H1 (cell line): ENCODE data around the gene DENND11. TPM values are rescaled to one million over a fixed set of nuclear protein-coding genes. Genes with fewer than 3 reads are reported as not detected.

Source experiments
- CTCF ChIA-PET: fragments of 300-600 bp; sonication (Branson Sonifier 250); formaldehyde crosslinking; loops from one replicate; lab custom pipeline; 2021; ENCODE audit not compliant: partially characterized antibody; lab: Charles Lee
- POLR2A ChIA-PET: fragments of 300-600 bp; sonication (Branson Sonifier 250); formaldehyde crosslinking; loops from one replicate; lab custom pipeline; 2021; ENCODE audit warnings: inconsistent platforms; ENCODE audit not compliant: partially characterized antibody; lab: Charles Lee
- DNase-seq, 2 experiments: peaks; one replicate each; pipeline versions ENCODE4 v3.0.0 to v3.0.0-alpha.2; 2010 to 2022; ENCODE audit warnings: low spot score in 2 of 2, low read depth in 1 of 2, mixed read lengths in 1 of 2
- FAIRE-seq: peaks from 2 replicates; lab custom pipeline; 2011; peaks lifted over from hg19 to GRCh38; lab: Jason Lieb, UNC
- H2AFZ ChIP-seq: 2 replicates; pipeline ENCODE4 v1.8.1; 2012; ENCODE audit warnings: low read length, inconsistent platforms
- H2AK5ac ChIP-seq: 2 replicates; pipeline ENCODE4 v1.6.1; 2013; ENCODE audit warnings: low read depth, low read length
- H2BK120ac ChIP-seq: replicated peaks from 2 replicates; pipeline ENCODE3; 2013; ENCODE audit warnings: low read depth, low read length, inconsistent platforms
- H2BK12ac ChIP-seq: 2 replicates; pipeline ENCODE4 v1.6.1; 2013; ENCODE audit warnings: low read depth, low read length
- H2BK15ac ChIP-seq: 2 replicates; pipeline ENCODE4 v1.6.1; 2013; ENCODE audit warnings: low read length
- H2BK20ac ChIP-seq: 2 replicates; pipeline ENCODE4 v1.6.1; 2013; ENCODE audit warnings: low read length
- H2BK5ac ChIP-seq: 2 replicates; pipeline ENCODE4 v1.6.1; 2013; ENCODE audit warnings: low read depth, low read length
- H3K14ac ChIP-seq: 2 replicates; pipeline ENCODE4 v1.6.1; 2013; ENCODE audit warnings: inconsistent platforms; ENCODE audit not compliant: insufficient read length
- H3K18ac ChIP-seq: 2 replicates; pipeline ENCODE4 v1.6.1; 2013; ENCODE audit warnings: low read length; ENCODE audit errors: extremely low read depth
- H3K23ac ChIP-seq: 2 replicates; pipeline ENCODE4 v1.6.1; 2013; ENCODE audit warnings: inconsistent platforms; ENCODE audit not compliant: insufficient read length
- H3K23me2 ChIP-seq: 2 replicates; pipeline ENCODE4 v1.6.1; 2013; ENCODE audit warnings: low read depth, low read length
- H3K27ac ChIP-seq: 2 replicates; pipeline ENCODE4 v1.6.1; 2011; ENCODE audit warnings: low read depth, low read length, inconsistent platforms
- H3K27me3 ChIP-seq, 4 experiments: replicated peaks in 1 of 4; 1 replicate in 1 of 4; 2 replicates in 3 of 4; pipeline versions ENCODE4 v1.6.1 to v1.8.1; 2011 to 2013; ENCODE audit warnings: low read length in 3 of 4, mild to moderate bottlenecking in 3 of 4, inconsistent platforms in 2 of 4, mixed read lengths in 2 of 4, moderate library complexity in 1 of 4; ENCODE audit not compliant: control insufficient read depth in 3 of 4, insufficient read depth in 3 of 4; ENCODE audit errors: extremely low read depth in 1 of 4
- H3K36me3 ChIP-seq, 4 experiments: 2 replicates each; pipeline versions ENCODE4 v1.6.1 to v1.8.1; 2011 to 2013; ENCODE audit warnings: mild to moderate bottlenecking in 4 of 4, low read length in 3 of 4, moderate library complexity in 2 of 4, control low read depth in 1 of 4, inconsistent platforms in 1 of 4; ENCODE audit not compliant: insufficient read depth in 4 of 4, control insufficient read depth in 2 of 4
- H3K4ac ChIP-seq: replicated peaks from 2 replicates; pipeline ENCODE3; 2013; ENCODE audit warnings: low read length, low read depth, mixed read lengths, inconsistent platforms; ENCODE audit not compliant: insufficient read length
- H3K4me1 ChIP-seq, 4 experiments: replicated peaks in 1 of 4; 1 replicate in 1 of 4; 2 replicates in 3 of 4; pipeline versions ENCODE4 v1.6.1 to v1.8.1; 2011 to 2013; ENCODE audit warnings: low read length in 3 of 4, inconsistent platforms in 2 of 4, mixed read lengths in 1 of 4; ENCODE audit not compliant: insufficient read depth in 4 of 4, control insufficient read depth in 3 of 4
- H3K4me2 ChIP-seq, 2 experiments: 2 replicates each; pipeline versions ENCODE4 v1.6.1 to v1.8.1; 2011 to 2013; ENCODE audit warnings: low read depth in 2 of 2, low read length in 2 of 2, control low read depth in 1 of 2, inconsistent platforms in 1 of 2, mild to moderate bottlenecking in 1 of 2; ENCODE audit not compliant: insufficient read depth in 1 of 2
- H3K4me3 ChIP-seq, 4 experiments: fragments of 200-600, 300-600 bp in 1 of 4; sonication (generic), shearing (Covaris generic), sonication (Bioruptor Twin) in 1 of 4; 2 replicates each; pipeline versions ENCODE4 v1.5.1 to v1.8.1; 2011 to 2016; ENCODE audit warnings: low read length in 4 of 4, low read depth in 3 of 4, control low read depth in 2 of 4, inconsistent platforms in 2 of 4, mild to moderate bottlenecking in 2 of 4, mixed read lengths in 1 of 4, moderate library complexity in 1 of 4; ENCODE audit not compliant: insufficient read depth in 2 of 4; ENCODE audit errors: extremely low read depth in 1 of 4
- H3K56ac ChIP-seq: replicated peaks from 2 replicates; pipeline ENCODE3; 2013; ENCODE audit warnings: low read depth, mild to moderate bottlenecking, mixed read lengths, low read length, inconsistent platforms; ENCODE audit not compliant: insufficient read length
- H3K79me1 ChIP-seq: 2 replicates; pipeline ENCODE4 v1.6.1; 2013; ENCODE audit warnings: low read depth, low read length, control low read depth
- H3K79me2 ChIP-seq, 2 experiments: 2 replicates each; pipeline versions ENCODE4 v1.6.1 to v1.8.1; 2012 to 2013; ENCODE audit warnings: low read length in 2 of 2, mild to moderate bottlenecking in 2 of 2, inconsistent platforms in 1 of 2; ENCODE audit not compliant: insufficient read depth in 2 of 2, control insufficient read depth in 1 of 2
- H3K9ac ChIP-seq, 4 experiments: replicated peaks in 1 of 4; 1 replicate in 1 of 4; 2 replicates in 3 of 4; pipeline versions ENCODE4 v1.6.1 to v1.8.1; 2011 to 2013; ENCODE audit warnings: low read depth in 3 of 4, low read length in 3 of 4, control low read depth in 2 of 4, mild to moderate bottlenecking in 2 of 4, moderate library complexity in 2 of 4, inconsistent platforms in 1 of 4; ENCODE audit errors: extremely low read depth in 1 of 4
- H3K9me3 ChIP-seq, 2 experiments: 2 replicates each; pipeline versions ENCODE4 v1.6.1 to v1.8.1; 2012 to 2013; ENCODE audit warnings: mild to moderate bottlenecking in 2 of 2, moderate library complexity in 2 of 2, control low read depth in 1 of 2, inconsistent platforms in 1 of 2, low read depth in 1 of 2, low read length in 1 of 2, mixed read lengths in 1 of 2; ENCODE audit not compliant: insufficient read depth in 2 of 2
- H4K20me1 ChIP-seq, 2 experiments: replicated peaks in 1 of 2; 2 replicates each; pipeline versions ENCODE3 to v1.8.1; 2011 to 2013; ENCODE audit warnings: inconsistent platforms in 2 of 2, low read length in 2 of 2, mild to moderate bottlenecking in 1 of 2; ENCODE audit not compliant: insufficient read depth in 2 of 2, control insufficient read depth in 1 of 2
- H4K5ac ChIP-seq: 2 replicates; pipeline ENCODE4 v1.6.1; 2013; ENCODE audit warnings: low read length, low read depth, mixed read lengths, inconsistent platforms; ENCODE audit not compliant: insufficient read length
- H4K8ac ChIP-seq: 2 replicates; pipeline ENCODE4 v1.8.0; 2013; ENCODE audit warnings: mild to moderate bottlenecking, moderate library complexity, low read length, inconsistent platforms; ENCODE audit not compliant: insufficient read depth; ENCODE audit errors: extremely low read depth
- H4K91ac ChIP-seq: replicated peaks from 2 replicates; pipeline ENCODE3; 2013; ENCODE audit warnings: low read length, mixed read lengths, inconsistent platforms; ENCODE audit not compliant: insufficient read length
- ASH2L ChIP-seq: fragments of 200-600, 300-600 bp; sonication (generic); IDR thresholded peaks from one replicate; pipeline ENCODE4 v1.7.1; 2017; ENCODE audit warnings: low read length
- EGR1 ChIP-seq: IDR thresholded peaks from 2 replicates; pipeline ENCODE4 v1.6.1; 2011; ENCODE audit warnings: low read depth, low read length, borderline replicate concordance
- FOSL1 ChIP-seq: IDR thresholded peaks from 2 replicates; pipeline ENCODE4 v1.6.1; 2011; ENCODE audit warnings: mild to moderate bottlenecking, low read depth, low read length, moderate library complexity; ENCODE audit not compliant: insufficient read depth
- JUND ChIP-seq: IDR thresholded peaks from 2 replicates; pipeline ENCODE4 v1.6.1; 2011; ENCODE audit warnings: mild to moderate bottlenecking, improper control_type of control experiment, low read length
- RBBP5 ChIP-seq: IDR thresholded peaks from 2 replicates; pipeline ENCODE4 v1.7.1; 2012; ENCODE audit warnings: low read depth, mild to moderate bottlenecking, inconsistent platforms, low read length, moderate library complexity, borderline replicate concordance
- SP1 ChIP-seq: IDR thresholded peaks from 2 replicates; pipeline ENCODE4 v1.6.1; 2011; ENCODE audit warnings: low read depth, low read length
- WGBS, 2 experiments: shearing (Covaris generic) in 1 of 2; methylation state at CpG; one replicate each; pipeline versions ENCODE4 v1.1.6 to v1.1.7; 2013 to 2015; ENCODE audit warnings: low lambda C conversion rate in 2 of 2, mixed read lengths in 2 of 2, inconsistent platforms in 1 of 2, low coverage in 1 of 2, missing lambda C conversion rate in 1 of 2; ENCODE audit not compliant: insufficient replicate concordance in 2 of 2, insufficient coverage in 1 of 2, insufficient read length in 1 of 2; ENCODE audit errors: extremely low coverage in 1 of 2, missing lambda C conversion rate in 1 of 2; 5-methylcytosine and 5-hydroxymethylcytosine counted together
- polyA plus RNA-seq, 7 experiments: library from polyadenylated mRNA; depleted of rRNA in 3 of 7; stranded (reverse) in 5 of 7; unstranded in 2 of 7; fragments of >200 nt in 5 of 7; fragments of 200-250 nt in 2 of 7; gene quantifications; 1 replicate in 5 of 7; 2 replicates in 1 of 7; 4 replicates in 1 of 7; pipeline versions ENCODE4 v1.2.1 to v1.2.3, GENCODE V29; 2011 to 2013; ENCODE audit warnings: missing spikeins in 2 of 7, mixed read lengths in 2 of 7
- total RNA-seq: library from RNA; stranded (reverse); fragmentation: NEBNext Ultra II Directional; extraction: Animal tissue kit (Norgen Biotek cat#: 25700); gene quantifications from 2 replicates; pipeline ENCODE4 v1.2.1, GENCODE V29; 2021

The DENND11 gene
- total and polyA plus RNA-seq, 2 of the 8 experiments (the other 6 are each of a cell fraction or from before 2014, with no cell fraction given), result 8.0 to 26.8 TPM

DNA sequence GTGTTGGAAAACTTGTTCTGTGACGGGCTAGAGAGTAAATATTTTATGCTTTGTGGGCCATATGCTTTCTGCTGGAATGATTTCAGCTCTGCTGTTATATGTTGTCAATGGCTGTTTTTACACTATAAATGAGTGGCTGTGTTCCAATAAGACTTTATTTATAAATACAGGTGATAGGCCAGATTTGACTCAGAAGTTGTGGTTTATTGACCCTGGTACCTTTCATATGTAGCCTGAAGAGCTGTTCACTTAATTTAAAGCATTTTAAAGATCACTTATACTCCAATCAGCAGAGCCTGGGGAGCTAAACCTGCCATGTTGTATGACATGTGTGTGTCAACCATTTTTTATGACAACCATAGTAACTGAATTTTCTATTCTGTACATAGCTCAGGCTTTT lies 27.1 kb upstream of the DENND11 start:
- no peak for FAIRE-seq
- no peak overlapping the region for H3K14ac ChIP-seq
- H3K27ac ChIP-seq, result no peak overlapping the region
- no peak overlapping the region for H2BK5ac ChIP-seq
- no peak overlapping the region for H3K4me3 ChIP-seq
- 83% methylated on average over 1 of the region's 1 CpG; no CpG with 5 or more reads in 1 of the 2 experiments for WGBS, 2 experiments
- no peak overlapping the region for H4K5ac ChIP-seq
- no peak overlapping the region for H2BK120ac ChIP-seq
- no peak overlapping the region for H3K4me2 ChIP-seq
- H4K8ac ChIP-seq, result no peak overlapping the region
- H2BK15ac ChIP-seq, result no peak overlapping the region
- H3K9ac ChIP-seq, result no peak overlapping the region
- no peaks in the 10 kb centered on the region for H3K79me1 ChIP-seq
- H3K4me1 ChIP-seq, result no peaks in the 10 kb centered on the region
- no peak overlapping the region for H3K4ac ChIP-seq
- H3K36me3 ChIP-seq, result no peaks in the 10 kb centered on the region
- H4K20me1 ChIP-seq, result no peaks in the 10 kb centered on the region
- H3K27me3 ChIP-seq, result no peaks in the 10 kb centered on the region; a peak in 1 of 7 replicates
- TF ChIP-seq RBBP5 (no peak), EGR1 (no peak), ASH2L (no peak), SP1 (no peak), JUND (no peak), FOSL1 (no peak)
- H3K56ac ChIP-seq, result no peak overlapping the region
- H2BK20ac ChIP-seq, result no peak overlapping the region
- H3K79me2 ChIP-seq, result no peaks in the 10 kb centered on the region
- H3K18ac ChIP-seq, result no peak overlapping the region
- no peak overlapping the region for H4K91ac ChIP-seq
- H2AK5ac ChIP-seq, result no peak overlapping the region
- DNase-seq, result no peak
- H3K23me2 ChIP-seq, result no peaks in the 10 kb centered on the region
- no peak overlapping the region for H2AFZ ChIP-seq
- H2BK12ac ChIP-seq, result no peak overlapping the region
- ChIA-PET CTCF (interaction anchor here (2.0 kb wide), 1 partner anchor 9 kb away, joined by 9 read pairs; the partner anchor contains the start of gene SSBP1), POLR2A (interaction anchor here (1.7 kb wide), 1 partner anchor 9 kb away, joined by 7 read pairs; the partner anchor contains the start of gene SSBP1)
- no peaks in the 10 kb centered on the region for H3K9me3 ChIP-seq
- H3K23ac ChIP-seq, result no peak overlapping the region
